HEK293T (cell line): ENCODE data around the gene PI4KA.

Experiments
- ARNT ChIP-seq: fragments of 450-650 bp; IDR thresholded peaks from 2 replicates; pipeline ENCODE4 v1.6.1; 2017; ENCODE audit warnings: mild to moderate bottlenecking
- BHLHE40 ChIP-seq: fragments of 450-650 bp; IDR thresholded peaks from 2 replicates; pipeline ENCODE4 v1.6.1; 2016; ENCODE audit warnings: mild to moderate bottlenecking, moderate library complexity, borderline replicate concordance
- ELF4 ChIP-seq: fragments of 450-650 bp; IDR thresholded peaks from 2 replicates; pipeline ENCODE4 v1.6.1; 2017; ENCODE audit warnings: antibody characterized with exemption
- FOXA1 ChIP-seq: fragments of 450-650 bp; IDR thresholded peaks from 2 replicates; pipeline ENCODE4 v1.6.1; 2016; ENCODE audit warnings: mild to moderate bottlenecking
- FOXM1 ChIP-seq: fragments of 450-650 bp; IDR thresholded peaks from 2 replicates; pipeline ENCODE4 v1.6.1; 2017; ENCODE audit warnings: mild to moderate bottlenecking, borderline replicate concordance
- HDGF ChIP-seq: fragments of 450-650 bp; IDR thresholded peaks from 2 replicates; pipeline ENCODE4 v1.6.1; 2017; ENCODE audit warnings: antibody characterized with exemption, borderline replicate concordance
- TARDBP ChIP-seq: fragments of 450-650 bp; IDR thresholded peaks from 2 replicates; pipeline ENCODE4 v1.6.1; 2016
- ZNF384 ChIP-seq: fragments of 450-650 bp; IDR thresholded peaks from 2 replicates; pipeline ENCODE4 v1.6.1; 2016

GRCh38 chr22:20738394-20739089 is 120.1 kb downstream of the PI4KA start:
- TF ChIP-seq BHLHE40 (no peak), FOXA1 (no peak), HDGF (no peak), ELF4 (no peak), TARDBP (no peak), FOXM1 (no peak), ZNF384 (no peak), ARNT (no peak)
